HEK293 (cell line): ENCODE results near the gene PRR19.

Source experiments
- CTCF ChIA-PET: fragments of 350-600 bp; formaldehyde crosslinking; extraction: SDS; loops from one replicate; lab custom pipeline; 2021; ENCODE audit warnings: antibody characterized with exemption; lab: Yijun Ruan, JAX
- POLR2A ChIA-PET: fragments of 300-600 bp; formaldehyde crosslinking; extraction: SDS; loops from one replicate; lab custom pipeline; 2020; ENCODE audit warnings: antibody characterized with exemption, inconsistent platforms; lab: Yijun Ruan, JAX
- H3K27ac ChIP-seq: fragments of 200-500 bp; sonication (Bioruptor generic); 2 replicates; pipeline ENCODE4 v1.5.1; 2014; ENCODE audit warnings: low read depth, low read length, control low read depth, inconsistent platforms; ENCODE audit errors: extremely low read depth
- H3K36me3 ChIP-seq, 2 experiments: fragments of 200-500 bp in 1 of 2; sonication (Bioruptor generic) in 1 of 2; 1 replicate in 1 of 2; 2 replicates in 1 of 2; pipeline ENCODE4 v1.5.1; 2014 to 2017; ENCODE audit warnings: inconsistent platforms in 2 of 2, low read length in 2 of 2; ENCODE audit not compliant: control insufficient read depth in 2 of 2, insufficient read depth in 1 of 2
- H3K4me1 ChIP-seq: fragments of 200-500 bp; sonication (Bioruptor generic); 2 replicates; pipeline ENCODE4 v1.5.1; 2014; ENCODE audit warnings: mild to moderate bottlenecking, low read length, inconsistent platforms; ENCODE audit not compliant: control insufficient read depth, insufficient read depth
- H3K4me3 ChIP-seq: 2 replicates; pipeline ENCODE4 v1.5.1; 2011; ENCODE audit warnings: low read depth, mild to moderate bottlenecking, control low read depth, low read length, moderate library complexity
- H3K9me3 ChIP-seq: fragments of 200-500 bp; sonication (Bioruptor generic); 2 replicates; pipeline ENCODE4 v1.5.1; 2014; ENCODE audit warnings: low read depth, low read length, inconsistent platforms; ENCODE audit not compliant: control insufficient read depth, insufficient read depth
- BCL11B ChIP-seq: fragments of 450-650 bp; formaldehyde crosslinking; IDR thresholded peaks from 2 replicates; pipeline ENCODE4 v1.5.1; 2016; ENCODE audit warnings: low read depth, missing biosample characterization, missing genetic modification characterization
- BCL6B ChIP-seq: fragments of 450-650 bp; formaldehyde crosslinking; IDR thresholded peaks from 2 replicates; pipeline ENCODE4 v1.5.1; 2017; ENCODE audit warnings: missing biosample characterization, missing genetic modification characterization
- GFI1B ChIP-seq: fragments of 450-650 bp; formaldehyde crosslinking; IDR thresholded peaks from 2 replicates; pipeline ENCODE4 v1.5.1; 2016; ENCODE audit warnings: missing biosample characterization, missing genetic modification characterization
- IKZF3 ChIP-seq: fragments of 450-650 bp; IDR thresholded peaks from 2 replicates; pipeline ENCODE4 v1.5.0; 2018; ENCODE audit warnings: missing biosample characterization, mild to moderate bottlenecking, missing genetic modification characterization, moderate library complexity
- MZF1 ChIP-seq: fragments of 450-650 bp; formaldehyde crosslinking; IDR thresholded peaks from 2 replicates; pipeline ENCODE4 v1.5.1; 2017; ENCODE audit warnings: missing biosample characterization, missing genetic modification characterization, borderline replicate concordance
- PRDM6 ChIP-seq: fragments of 450-650 bp; formaldehyde crosslinking; IDR thresholded peaks from 2 replicates; pipeline ENCODE4 v1.5.1; 2017; ENCODE audit warnings: missing biosample characterization, missing genetic modification characterization
- SCRT2 ChIP-seq: fragments of 450-650 bp; formaldehyde crosslinking; IDR thresholded peaks from 2 replicates; pipeline ENCODE4 v1.5.1; 2016; ENCODE audit warnings: missing biosample characterization, missing genetic modification characterization
- SETDB1 ChIP-seq: IDR thresholded peaks from one replicate; pipeline ENCODE4 v1.6.1; 2017; ENCODE audit warnings: mild to moderate bottlenecking, low read length, moderate library complexity, mixed read lengths; ENCODE audit not compliant: insufficient read length
- SP2 ChIP-seq: fragments of 450-650 bp; formaldehyde crosslinking; IDR thresholded peaks from 2 replicates; pipeline ENCODE4 v1.5.1; 2016; ENCODE audit warnings: missing biosample characterization, missing genetic modification characterization
- WT1 ChIP-seq: fragments of 450-650 bp; formaldehyde crosslinking; IDR thresholded peaks from 2 replicates; pipeline ENCODE4 v1.5.1; 2016; ENCODE audit warnings: missing biosample characterization, missing genetic modification characterization
- ZBTB26 ChIP-seq: fragments of 450-650 bp; formaldehyde crosslinking; optimal IDR thresholded peaks from 2 replicates; pipeline ENCODE3; 2016; ENCODE audit warnings: missing biosample characterization, mild to moderate bottlenecking, missing genetic modification characterization
- ZIC2 ChIP-seq: fragments of 450-650 bp; formaldehyde crosslinking; IDR thresholded peaks from 2 replicates; pipeline ENCODE4 v1.5.1; 2016; ENCODE audit warnings: missing biosample characterization, missing genetic modification characterization
- ZNF121 ChIP-seq: fragments of 450-650 bp; formaldehyde crosslinking; IDR thresholded peaks from 2 replicates; pipeline ENCODE4 v1.5.1; 2016; ENCODE audit warnings: missing biosample characterization, missing genetic modification characterization
- ZNF133 ChIP-seq: fragments of 450-650 bp; formaldehyde crosslinking; IDR thresholded peaks from 2 replicates; pipeline ENCODE4 v1.5.1; 2016; ENCODE audit warnings: missing biosample characterization, missing genetic modification characterization
- ZNF146 ChIP-seq: fragments of 450-650 bp; formaldehyde crosslinking; IDR thresholded peaks from 2 replicates; pipeline ENCODE4 v1.5.1; 2016; ENCODE audit warnings: missing biosample characterization, missing genetic modification characterization
- ZNF148 ChIP-seq: fragments of 450-650 bp; formaldehyde crosslinking; IDR thresholded peaks from 2 replicates; pipeline ENCODE4 v1.5.0; 2017; ENCODE audit warnings: missing biosample characterization, missing genetic modification characterization, borderline replicate concordance
- ZNF37A ChIP-seq: fragments of 450-650 bp; IDR thresholded peaks from 2 replicates; pipeline ENCODE4 v1.5.1; 2018; ENCODE audit warnings: missing biosample characterization, missing genetic modification characterization
- ZNF513 ChIP-seq: fragments of 450-650 bp; IDR thresholded peaks from 2 replicates; pipeline ENCODE4 v1.5.1; 2018; ENCODE audit warnings: missing biosample characterization, missing genetic modification characterization
- ZNF561 ChIP-seq: fragments of 450-650 bp; IDR thresholded peaks from 2 replicates; pipeline ENCODE4 v1.5.1; 2018; ENCODE audit warnings: missing biosample characterization, missing genetic modification characterization, borderline replicate concordance
- ZNF704 ChIP-seq: fragments of 450-650 bp; formaldehyde crosslinking; IDR thresholded peaks from 2 replicates; pipeline ENCODE4 v1.5.1; 2016; ENCODE audit warnings: missing biosample characterization, missing genetic modification characterization
- ZNF792 ChIP-seq: fragments of 450-650 bp; formaldehyde crosslinking; IDR thresholded peaks from 2 replicates; pipeline ENCODE4 v1.5.1; 2016; ENCODE audit warnings: missing biosample characterization, missing genetic modification characterization
- ZSCAN30 ChIP-seq: fragments of 450-650 bp; IDR thresholded peaks from 2 replicates; pipeline ENCODE4 v1.5.1; 2018; ENCODE audit warnings: missing biosample characterization, mild to moderate bottlenecking, missing genetic modification characterization, moderate library complexity
- ZSCAN4 ChIP-seq: fragments of 450-650 bp; formaldehyde crosslinking; IDR thresholded peaks from 2 replicates; pipeline ENCODE4 v1.5.1; 2017; ENCODE audit warnings: missing biosample characterization, missing genetic modification characterization
- ZSCAN5A ChIP-seq: fragments of 450-650 bp; formaldehyde crosslinking; IDR thresholded peaks from 2 replicates; pipeline ENCODE4 v1.5.1; 2016; ENCODE audit warnings: missing biosample characterization, missing genetic modification characterization

Gene PRR19

GRCh38 chr19:42253245-42254088 is 48.5 kb upstream of the PRR19 start:
- H3K9me3 ChIP-seq: no peaks in the 10 kb centered on the region
- H3K4me3 ChIP-seq: peak overlapping the region; percentile 83
- H3K27ac ChIP-seq: peak overlapping the region; percentile 99
- H3K4me1 ChIP-seq: peaks cover 34% of the 10 kb centered on the region
- ChIA-PET POLR2A (interaction anchor here (0.6 to 13.9 kb wide), 4 partner anchors 10 to 448 kb away, joined by 3 to 242 read pairs (median 18); partner anchors contain the start of gene GSK3A), CTCF (interaction anchor here (11.8 kb wide), 1 partner anchor 26 kb away, joined by 276 read pairs; no protein-coding TSS in a partner anchor)
- H3K36me3 ChIP-seq: peaks cover 7 to 20% of the 10 kb centered on the region in 2 experiments; a peak in 2 of 3 replicates
- TF ChIP-seq ZIC2 (tag by site-specific recombination) (peak; percentile 68), SP2 (tag by site-specific recombination) (peak; percentile 88), WT1 (tag by site-specific recombination) (no peak; the same call in 1 of the 2 replicates), GFI1B (tag by site-specific recombination) (no peak), ZNF133 (tag by site-specific recombination) (no peak), ZSCAN4 (tag by site-specific recombination) (peak; percentile 56; the same call in 1 of the 2 replicates), ZSCAN30 (tag by site-specific recombination) (peak; percentile 58; the same call in 1 of the 2 replicates), ZNF148 (tag by site-specific recombination) (no peak), IKZF3 (tag by site-specific recombination) (peak; percentile 84; the same call in 1 of the 2 replicates), ZNF121 (tag by site-specific recombination) (no peak), SCRT2 (tag by site-specific recombination) (no peak), ZBTB26 (tag by site-specific recombination) (no peak), ZNF37A (tag by site-specific recombination) (no peak), BCL11B (peak; percentile 81; the same call in 1 of the 2 replicates), ZNF792 (tag by site-specific recombination) (no peak), MZF1 (tag by site-specific recombination) (peak; percentile 26; the same call in 1 of the 2 replicates), ZNF146 (tag by site-specific recombination) (no peak), BCL6B (tag by site-specific recombination) (0 out of 2 replicates have a peak, but pooled peaks have one; percentile 16), ZNF561 (tag by site-specific recombination) (peak; percentile 22; the same call in 1 of the 2 replicates), SETDB1 (no peak), ZNF513 (tag by site-specific recombination) (no peak), ZNF704 (no peak), PRDM6 (tag by site-specific recombination) (no peak), ZSCAN5A (0 out of 2 replicates have a peak, but pooled peaks have one; percentile 58)
